Psoas muscle (tissue), 8 donors: ENCODE measurements around the gene SLC25A25. TPM values are rescaled to one million over a fixed set of nuclear protein-coding genes. Genes with fewer than 3 reads are reported as not detected.

ENCODE experiments used
- ATAC-seq, 4 donors: fragments of 200-7000 bp; cut with Tn5 transposase; one replicate each; pipeline ENCODE4 v1.9.1; 2020; ENCODE audit warnings: moderate library complexity in 3 of 4, mild to moderate bottlenecking in 2 of 4
- DNase-seq, 2 donors: peaks; one replicate each; pipeline ENCODE4 v3.0.0-alpha.2; 2020
- H3K27ac ChIP-seq: fragments of 200-600 bp; one replicate; pipeline ENCODE4 v1.8.0; 2022
- H3K27me3 ChIP-seq, 3 donors: fragments of 200-600 bp in 1 of 3; one replicate each; pipeline versions ENCODE4 v1.6.1 to v1.8.0; 2013 to 2022; ENCODE audit warnings: low read length in 2 of 3, mild to moderate bottlenecking in 2 of 3, moderate library complexity in 1 of 3; ENCODE audit not compliant: insufficient read depth in 3 of 3
- H3K36me3 ChIP-seq, 2 donors: fragments of 200-600 bp in 1 of 2; one replicate each; pipeline versions ENCODE4 v1.6.1 to v1.8.0; 2013 to 2022; ENCODE audit warnings: low read depth in 1 of 2, mild to moderate bottlenecking in 1 of 2, moderate library complexity in 1 of 2; ENCODE audit not compliant: insufficient read depth in 1 of 2
- H3K4me1 ChIP-seq: fragments of 200-600 bp; one replicate; pipeline ENCODE4 v1.8.0; 2022
- H3K4me3 ChIP-seq: fragments of 200-600 bp; one replicate; pipeline ENCODE4 v1.8.0; 2022; ENCODE audit warnings: mild to moderate bottlenecking
- H3K9me3 ChIP-seq: fragments of 200-600 bp; one replicate; pipeline ENCODE4 v1.8.0; 2022
- WGBS, 3 donors: extraction: QIAGEN DNeasy Blood & Tissue Kit; methylation state at CpG; one replicate each; pipeline versions ENCODE4 v1.1.6 to v1.1.7; 2013; 5-methylcytosine and 5-hydroxymethylcytosine counted together
- intact Hi-C, 2 donors: fragments of 100-400 bp; cut with DNase I; formaldehyde crosslinking; loops; one replicate each; pipeline versions ENCODE4 v1.11.0 to v1.14.2; 2022
- polyA plus RNA-seq, 3 donors: library from polyadenylated mRNA; stranded (reverse); fragments of 200-250 nt; gene quantifications; one replicate each; pipeline ENCODE4 v1.2.3, GENCODE V29; 2013
- total RNA-seq, 4 donors: library from RNA; stranded (reverse); fragmentation: NEBNext Ultra II Directional in 2 of 4; extraction: Animal tissue kit (Norgen Biotek cat#: 25700) in 2 of 4; gene quantifications; one replicate each; pipeline versions ENCODE4 v1.2.1 to v1.2.4, GENCODE V29; 2021 to 2023
- TF ChIP-seq, protein P1 (sequence below): fragments of 200-600 bp; IDR thresholded peaks from one replicate; pipeline ENCODE4 v1.8.0; 2022; ENCODE audit warnings: antibody characterized with exemption
- donor health status: healthy with polysubstance abuse.
- donor health status: DM: no; HTN: no; CAD: no; lungs with moderate emphysema.
- donor health status: Bipolar disorder and iron deficiency.
- donor health status: healthy.
- donor health status: DM: yes; HTN: yes; CAD: no.
- donor health status: DM: no; HTN: no; CAD: no.
- donor health status: DM: no; HTN: no; CAD: no.
- donor health status: DM: yes; HTN: yes; CAD: no.

The SLC25A25 gene
- total and polyA plus RNA-seq, 7 donors, result 3.6 to 50.3 (median 10.6) TPM

DNA sequence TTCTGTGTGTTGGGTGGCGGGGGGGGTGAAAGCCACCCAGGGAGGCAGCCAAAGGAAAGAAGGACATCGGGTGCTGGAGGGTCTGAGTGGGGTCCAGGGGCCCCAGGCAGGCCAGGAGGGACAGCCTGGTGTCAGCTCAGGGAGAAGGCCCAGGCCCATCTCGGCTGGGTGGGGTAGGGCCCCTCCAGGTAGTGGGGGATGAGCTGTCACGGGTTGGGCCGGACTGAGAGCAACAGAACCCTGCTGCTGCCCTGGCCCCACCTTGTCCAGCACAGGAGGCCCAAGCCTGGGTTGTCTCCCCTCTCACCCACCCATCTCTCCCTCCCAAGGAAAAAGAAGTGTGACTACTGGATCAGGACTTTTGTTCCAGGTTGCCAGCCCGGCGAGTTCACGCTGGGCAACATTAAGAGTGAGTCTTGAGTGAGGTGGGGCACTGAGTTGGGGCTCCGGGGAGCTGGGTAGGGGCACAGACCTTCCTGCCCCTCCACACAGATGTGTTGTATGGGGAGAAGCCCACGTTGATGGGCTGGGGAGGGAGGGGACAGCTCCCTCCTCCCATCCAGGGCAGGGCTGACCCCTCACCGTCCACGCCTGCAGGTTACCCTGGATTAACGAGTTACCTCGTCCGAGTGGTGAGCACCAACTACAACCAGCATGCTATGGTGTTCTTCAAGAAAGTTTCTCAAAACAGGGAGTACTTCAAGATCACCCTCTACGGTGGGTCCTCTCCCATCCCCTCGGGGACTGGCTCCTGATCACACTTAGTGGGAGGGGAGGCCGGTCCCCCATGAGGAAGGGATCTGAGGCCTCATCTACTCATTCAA, 83.5 kb downstream of the SLC25A25 start:
- no peaks in the 10 kb centered on the region for H3K9me3 ChIP-seq
- 88 to 91% (median 88%) methylated on average over 17 to 18 of the region's 18 CpGs for WGBS, 3 donors
- DNase-seq (peak in 1 of 2 donors; percentile 48), ATAC-seq (no peak)
- H3K27me3 ChIP-seq, result no peaks in the 10 kb centered on the region
- H3K4me1 ChIP-seq, result peaks cover 6% of the 10 kb centered on the region
- H3K4me3 ChIP-seq, result no peak overlapping the region
- H3K36me3 ChIP-seq, result no peaks in the 10 kb centered on the region
- no peak overlapping the region for H3K27ac ChIP-seq
- TF ChIP-seq, protein P1, sequence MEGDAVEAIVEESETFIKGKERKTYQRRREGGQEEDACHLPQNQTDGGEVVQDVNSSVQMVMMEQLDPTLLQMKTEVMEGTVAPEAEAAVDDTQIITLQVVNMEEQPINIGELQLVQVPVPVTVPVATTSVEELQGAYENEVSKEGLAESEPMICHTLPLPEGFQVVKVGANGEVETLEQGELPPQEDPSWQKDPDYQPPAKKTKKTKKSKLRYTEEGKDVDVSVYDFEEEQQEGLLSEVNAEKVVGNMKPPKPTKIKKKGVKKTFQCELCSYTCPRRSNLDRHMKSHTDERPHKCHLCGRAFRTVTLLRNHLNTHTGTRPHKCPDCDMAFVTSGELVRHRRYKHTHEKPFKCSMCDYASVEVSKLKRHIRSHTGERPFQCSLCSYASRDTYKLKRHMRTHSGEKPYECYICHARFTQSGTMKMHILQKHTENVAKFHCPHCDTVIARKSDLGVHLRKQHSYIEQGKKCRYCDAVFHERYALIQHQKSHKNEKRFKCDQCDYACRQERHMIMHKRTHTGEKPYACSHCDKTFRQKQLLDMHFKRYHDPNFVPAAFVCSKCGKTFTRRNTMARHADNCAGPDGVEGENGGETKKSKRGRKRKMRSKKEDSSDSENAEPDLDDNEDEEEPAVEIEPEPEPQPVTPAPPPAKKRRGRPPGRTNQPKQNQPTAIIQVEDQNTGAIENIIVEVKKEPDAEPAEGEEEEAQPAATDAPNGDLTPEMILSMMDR, result no peak
- intact Hi-C loops, result no loop called here

DNA sequence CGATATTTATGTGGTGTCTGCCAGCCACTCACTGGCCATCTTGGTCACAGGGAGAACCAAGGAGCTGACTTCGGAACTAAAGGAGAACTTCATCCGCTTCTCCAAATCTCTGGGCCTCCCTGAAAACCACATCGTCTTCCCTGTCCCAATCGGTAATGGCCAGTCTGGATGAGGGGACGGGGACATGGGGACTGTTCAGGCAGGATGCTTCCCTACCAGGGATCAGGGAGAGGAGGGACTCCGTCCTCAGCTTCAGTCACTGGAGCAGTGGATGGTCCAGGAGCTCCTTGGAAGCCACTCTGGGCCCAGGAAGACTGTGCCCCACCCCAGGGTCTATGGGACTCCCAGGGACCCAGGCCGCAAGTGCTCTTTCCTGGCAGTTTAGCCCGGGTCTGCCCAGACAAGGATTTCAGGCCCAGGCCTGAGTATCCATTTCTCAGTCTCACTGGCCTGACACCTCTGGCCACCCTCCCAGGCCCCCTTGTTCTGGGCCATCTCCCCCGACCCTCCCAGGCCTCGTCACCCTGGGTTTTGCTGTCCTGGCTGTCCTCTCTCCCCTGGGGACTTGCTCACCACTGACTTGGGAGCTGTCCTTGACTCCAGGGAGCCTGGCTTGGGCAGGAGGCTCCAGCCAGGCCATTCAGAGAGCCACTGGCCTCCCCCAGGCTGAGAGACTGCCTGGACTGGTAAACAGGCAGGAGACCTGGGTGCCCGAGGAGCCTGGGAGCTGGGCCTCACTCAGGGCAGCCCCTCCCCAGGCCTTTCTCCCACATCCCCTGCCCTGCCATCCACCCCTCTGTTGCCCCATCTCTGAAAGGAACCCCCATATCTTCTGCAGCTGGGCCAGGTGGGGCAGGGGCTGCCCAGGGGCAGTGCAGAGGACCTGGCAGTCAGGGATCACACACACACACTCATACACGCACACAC, 84.4 kb downstream of the SLC25A25 start:
- Histone ChIP-seq H3K4me3 (no peak overlapping the region), H3K4me1 (peaks cover 6% of the 10 kb centered on the region), H3K27me3 (no peaks in the 10 kb centered on the region), H3K36me3 (no peaks in the 10 kb centered on the region), H3K9me3 (no peaks in the 10 kb centered on the region), H3K27ac (no peak overlapping the region)
- peak in 1 of 2 donors; percentile 49 for DNase-seq
- TF ChIP-seq, protein P1, result no peak
- 92 to 95% (median 94%) methylated on average over 13 of the region's 13 CpGs for WGBS, 3 donors
- no peak for ATAC-seq
- intact Hi-C loops, result no loop called here

DNA sequence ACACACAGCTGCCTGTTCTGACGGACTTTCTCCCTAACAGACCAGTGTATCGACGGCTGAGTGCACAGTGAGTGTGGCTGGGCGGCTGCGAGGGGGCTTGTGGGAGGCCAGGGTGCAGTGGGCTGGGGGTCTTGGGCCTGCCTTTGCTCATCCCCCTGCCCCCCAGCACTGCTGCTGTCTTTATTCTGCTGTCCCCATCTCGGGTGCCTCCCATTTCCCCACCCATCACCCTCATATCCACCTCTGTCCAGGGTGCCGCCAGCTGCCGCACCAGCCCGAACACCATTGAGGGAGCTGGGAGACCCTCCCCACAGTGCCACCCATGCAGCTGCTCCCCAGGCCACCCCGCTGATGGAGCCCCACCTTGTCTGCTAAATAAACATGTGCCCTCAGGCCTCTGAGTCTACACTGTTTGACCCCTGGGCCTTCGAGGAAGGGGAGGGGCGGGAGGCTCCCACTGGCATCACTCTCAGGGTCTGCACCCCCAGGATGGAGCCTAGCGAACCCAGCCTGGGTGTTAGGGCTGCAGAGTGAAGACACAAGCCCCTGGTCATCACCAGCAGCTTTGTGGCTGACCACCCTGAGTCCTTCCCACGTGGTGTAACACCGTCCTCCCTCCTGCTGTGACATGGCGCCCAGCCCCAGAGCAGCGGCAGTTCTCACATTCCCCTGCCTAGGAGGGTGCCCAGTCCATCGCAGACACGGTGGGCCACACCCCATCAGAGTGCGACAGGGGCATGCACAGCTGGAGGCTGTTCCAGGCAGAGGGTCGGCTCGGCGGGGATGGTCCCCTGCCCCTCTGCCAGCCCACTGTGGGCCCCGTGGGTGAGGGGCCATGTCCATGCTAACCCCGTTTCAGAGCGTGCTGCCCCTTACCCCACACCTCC, 85.3 kb downstream of the SLC25A25 start:
- no peaks in the 10 kb centered on the region for H3K36me3 ChIP-seq
- intact Hi-C loops, result no loop called here
- 80 to 88% (median 83%) methylated on average over 26 of the region's 26 CpGs for WGBS, 3 donors
- H3K4me3 ChIP-seq, result no peak overlapping the region
- peak in 1 of 2 donors; percentile 50 for DNase-seq
- H3K27me3 ChIP-seq, result no peaks in the 10 kb centered on the region
- TF ChIP-seq, protein P1, result no peak
- no peaks in the 10 kb centered on the region for H3K9me3 ChIP-seq
- ATAC-seq, result no peak
- H3K4me1 ChIP-seq, result peaks cover 6% of the 10 kb centered on the region
- no peak overlapping the region for H3K27ac ChIP-seq

DNA sequence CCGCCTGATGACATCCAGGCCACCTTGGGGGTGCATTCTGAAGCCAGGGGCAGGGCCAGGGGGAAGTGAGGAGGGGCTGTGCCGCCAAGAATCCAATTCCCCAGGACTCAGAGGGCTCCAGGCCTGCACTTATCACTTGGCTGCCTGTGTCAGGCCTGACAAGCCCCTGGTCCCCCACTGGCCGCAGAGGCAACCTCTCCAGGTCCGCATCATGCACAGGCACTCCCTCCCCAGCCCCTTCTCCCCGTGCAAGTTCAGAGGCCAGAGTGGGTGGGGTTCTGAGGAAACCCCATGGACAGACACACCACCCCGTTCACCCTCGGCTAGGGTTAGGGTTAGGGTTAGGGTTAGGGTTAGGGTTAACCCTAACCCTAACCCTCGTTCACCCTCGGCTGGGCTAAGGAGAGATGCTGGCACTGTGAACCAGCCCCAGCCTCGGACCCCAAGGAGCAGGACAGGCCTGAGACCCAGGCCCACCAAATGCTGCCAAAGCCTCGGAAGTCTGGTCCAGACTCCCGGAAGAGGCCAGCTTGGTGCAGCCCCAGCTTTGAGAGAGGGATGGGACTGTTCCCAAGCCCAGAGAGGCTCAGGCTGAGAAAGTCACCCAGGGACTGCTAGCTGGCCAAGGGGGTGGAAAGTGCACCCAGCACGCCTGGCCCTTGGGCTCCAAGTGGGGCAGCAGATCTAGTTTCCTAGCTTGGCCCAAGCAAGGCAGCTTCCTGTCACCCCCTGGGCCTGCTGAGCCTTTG, 86.1 kb downstream of the SLC25A25 start:
- intact Hi-C loops, result no loop called here
- peak in 1 of 2 donors; percentile 44 for DNase-seq
- H3K4me1 ChIP-seq, result peaks cover 2% of the 10 kb centered on the region
- H3K9me3 ChIP-seq, result no peaks in the 10 kb centered on the region
- no peak for ATAC-seq
- 83 to 85% (median 83%) methylated on average over 13 of the region's 13 CpGs for WGBS, 3 donors
- H3K36me3 ChIP-seq, result no peaks in the 10 kb centered on the region
- H3K27me3 ChIP-seq, result no peaks in the 10 kb centered on the region
- H3K27ac ChIP-seq, result no peak overlapping the region
- TF ChIP-seq, protein P1, result no peak
- no peak overlapping the region for H3K4me3 ChIP-seq
